OCI-LY7 (cell line): ENCODE data around the gene SLC25A45.

Experiments used
- CTCF ChIP-seq: fragments of 200-600 bp; sonication (generic); conservative IDR thresholded peaks from 2 replicates; pipeline ENCODE4 v1.5.1; 2014; ENCODE audit warnings: mild to moderate bottlenecking, antibody characterized with exemption, low read length, moderate library complexity, mixed read lengths
- EZH2phosphoT487 ChIP-seq: fragments of 200-600 bp; sonication (generic); IDR thresholded peaks from 2 replicates; pipeline ENCODE4 v1.6.1; 2018; ENCODE audit warnings: low read depth, borderline replicate concordance, mild to moderate bottlenecking, mixed run types, antibody characterized with exemption, low read length, moderate library complexity, mixed read lengths

- TF ChIP-seq CTCF (no peak), EZH2phosphoT487 (no peak)
Measured at GRCh38 chr11:65355776-65356393, 26.6 kb downstream of the SLC25A45 start.
